GM18951 (cell line): Measurements from ENCODE around the gene LARGE1.

ENCODE experiments used
- POLR2A ChIP-seq: IDR thresholded peaks from 4 replicates; pipeline ENCODE4 v1.6.1; 2011; ENCODE audit warnings: mild to moderate bottlenecking; ENCODE audit not compliant: insufficient read length, insufficient read depth; ENCODE audit errors: extremely low read depth
- in situ Hi-C: fragments of 300-500 bp; cut with MboI; formaldehyde crosslinking; loops from one replicate; pipeline ENCODE4 v1.12.0; 2022; ENCODE audit warnings: low sequenced_read_pairs, mixed read lengths, inconsistent platforms; ENCODE audit not compliant: unreplicated experiment

LARGE1 gene

GRCh38 chr22:33519071-33519973 is 401.0 kb downstream of the LARGE1 start:
- no peak for TF ChIP-seq POLR2A
- in situ Hi-C loops = no loop called here

- TF ChIP-seq POLR2A = no peak
- in situ Hi-C loops = no loop called here
Measured at GRCh38 chr22:33518405-33518804, 401.9 kb downstream of the LARGE1 start.

DNA sequence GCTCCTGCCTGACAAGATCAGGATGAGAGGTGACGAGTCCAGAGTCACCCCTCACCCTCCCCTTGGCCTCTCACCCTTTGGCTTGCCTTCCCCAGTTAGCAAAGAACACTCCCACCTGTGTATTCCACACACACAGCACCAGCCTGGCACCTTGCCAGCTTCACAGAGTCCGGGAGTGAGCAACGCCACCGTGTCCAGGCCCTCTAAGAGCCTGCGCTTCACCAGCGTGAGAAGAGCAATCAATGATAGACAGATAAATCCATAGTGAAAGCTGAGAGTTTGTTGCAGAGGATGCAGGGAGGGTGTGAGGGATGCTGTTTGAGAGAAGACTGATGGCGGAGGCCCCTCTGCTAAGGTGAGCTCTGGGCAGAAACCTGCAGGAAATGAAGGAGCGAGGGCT is 404.5 kb downstream of the LARGE1 start:
- in situ Hi-C loops = no loop called here
- no peak for TF ChIP-seq POLR2A

DNA sequence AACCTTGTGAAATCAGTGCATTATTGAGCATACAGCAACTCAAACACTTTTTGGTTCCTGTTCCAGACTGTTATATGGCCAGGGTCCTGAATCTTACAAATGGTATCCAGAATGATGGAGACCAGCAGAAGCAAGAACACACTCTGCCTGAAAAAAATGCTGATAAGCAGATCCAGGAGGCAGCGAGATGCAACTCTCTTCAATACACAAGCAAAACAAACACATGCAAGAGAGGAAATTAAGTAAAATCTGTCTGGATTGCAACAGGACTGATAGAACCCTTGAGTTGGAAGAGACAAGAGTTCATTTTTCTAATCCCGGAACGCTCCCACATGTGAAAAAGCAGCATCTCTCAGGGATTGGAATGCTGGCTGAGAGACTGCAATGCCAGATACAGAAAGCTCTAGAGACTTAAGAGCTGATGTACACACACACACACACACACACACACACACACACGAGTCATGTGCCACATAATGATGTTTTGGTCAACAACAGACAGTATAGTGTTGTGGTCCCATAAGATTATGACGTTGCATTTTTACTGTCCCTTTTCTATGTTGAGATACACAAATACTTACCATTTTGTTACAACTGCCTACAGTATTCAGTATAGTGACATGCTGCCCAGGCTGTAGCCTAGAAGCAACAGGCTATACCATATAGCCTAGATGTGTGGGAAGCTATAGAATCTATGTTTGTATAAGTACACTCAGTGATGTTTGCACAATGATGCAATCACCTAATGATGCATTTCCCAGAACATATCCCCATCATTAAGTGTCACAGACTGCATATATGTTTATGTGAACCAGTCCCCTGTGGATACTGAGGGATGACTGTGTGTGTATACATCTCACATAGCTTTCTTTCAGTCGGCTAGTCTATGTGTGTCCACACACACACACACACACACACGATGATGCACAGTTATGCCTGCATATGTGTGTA is 406.6 kb downstream of the LARGE1 start:
- in situ Hi-C loops = no loop called here
- no peak for TF ChIP-seq POLR2A

- in situ Hi-C loops = no loop called here
- no peak for TF ChIP-seq POLR2A
Measured at GRCh38 chr22:33512908-33513307, 407.4 kb downstream of the LARGE1 start.

DNA sequence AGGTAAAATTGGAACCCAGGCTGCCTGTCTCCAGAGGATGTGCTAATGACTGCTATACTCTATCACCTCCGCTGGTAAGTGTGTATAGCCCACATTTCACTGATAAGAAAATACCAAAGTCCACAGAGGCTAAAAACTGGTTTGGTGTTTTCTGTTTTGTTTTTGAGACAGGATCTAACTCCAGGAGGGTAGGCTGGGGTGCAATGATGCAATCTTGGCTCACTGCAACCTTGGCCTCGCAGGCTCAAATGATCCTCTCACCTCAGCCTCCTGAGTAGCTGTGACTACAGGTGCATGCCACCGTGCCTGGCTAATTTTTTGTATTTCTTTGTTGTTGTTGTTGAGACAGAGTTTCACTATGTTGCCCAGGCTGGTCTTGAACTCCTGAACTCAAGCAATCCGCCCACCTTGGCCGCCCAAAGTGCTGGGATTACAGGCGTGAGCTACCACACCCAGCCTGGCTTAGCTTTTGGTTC is 409.8 kb downstream of the LARGE1 start:
- in situ Hi-C loops = no loop called here
- TF ChIP-seq POLR2A = no peak

GRCh38 chr22:33504941-33505625 is 415.2 kb downstream of the LARGE1 start:
- in situ Hi-C loops = no loop called here
- no peak for TF ChIP-seq POLR2A

DNA sequence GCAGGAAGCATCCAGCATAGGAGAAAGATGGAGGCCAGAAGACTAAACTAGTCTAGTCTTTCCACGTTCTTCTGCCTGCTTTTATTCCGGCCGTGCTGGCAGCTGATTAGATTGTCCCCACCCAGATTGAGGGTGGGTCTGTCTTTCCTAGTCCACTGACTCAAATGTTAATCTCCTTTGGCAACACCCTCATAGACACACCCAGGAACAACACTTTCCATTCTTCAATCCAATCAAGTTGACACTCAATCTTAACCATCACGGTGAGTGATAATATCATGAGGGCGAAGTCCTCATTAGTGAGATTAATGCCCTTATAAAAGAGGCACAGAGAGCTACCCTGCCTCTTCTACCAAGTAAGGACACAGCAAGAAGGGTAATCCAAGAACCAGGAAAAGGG is 424.2 kb downstream of the LARGE1 start:
- in situ Hi-C loops = no loop called here

GRCh38 chr22:33493476-33494205 is 426.6 kb downstream of the LARGE1 start:
- in situ Hi-C loops = no loop called here
- TF ChIP-seq POLR2A = no peak

More for the DNA sequence above, 424.2 kb downstream of the LARGE1 start:
- no peak for TF ChIP-seq POLR2A

DNA sequence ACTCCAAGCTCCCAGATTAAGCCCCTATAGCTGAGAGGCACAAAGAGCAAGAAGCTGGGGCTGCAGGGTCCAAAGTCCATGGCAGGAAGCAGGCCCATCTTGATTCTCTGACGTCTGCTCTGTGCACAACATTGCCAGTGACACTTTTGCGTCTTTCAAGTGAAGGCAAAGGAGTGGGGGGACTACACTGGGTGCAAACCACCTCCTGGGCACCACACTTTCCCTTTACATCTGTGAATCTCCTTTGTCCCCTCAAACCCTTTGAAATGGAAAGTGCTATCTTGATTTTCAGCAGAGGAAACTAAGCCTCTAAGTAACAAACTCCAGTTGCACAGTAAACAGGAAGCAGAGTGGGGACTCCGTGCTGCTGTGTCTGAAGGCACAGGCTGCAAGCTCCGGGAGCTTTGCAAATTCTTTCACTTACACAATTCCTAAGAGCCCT is 428.0 kb downstream of the LARGE1 start:
- TF ChIP-seq POLR2A = no peak
- in situ Hi-C loops = no loop called here

DNA sequence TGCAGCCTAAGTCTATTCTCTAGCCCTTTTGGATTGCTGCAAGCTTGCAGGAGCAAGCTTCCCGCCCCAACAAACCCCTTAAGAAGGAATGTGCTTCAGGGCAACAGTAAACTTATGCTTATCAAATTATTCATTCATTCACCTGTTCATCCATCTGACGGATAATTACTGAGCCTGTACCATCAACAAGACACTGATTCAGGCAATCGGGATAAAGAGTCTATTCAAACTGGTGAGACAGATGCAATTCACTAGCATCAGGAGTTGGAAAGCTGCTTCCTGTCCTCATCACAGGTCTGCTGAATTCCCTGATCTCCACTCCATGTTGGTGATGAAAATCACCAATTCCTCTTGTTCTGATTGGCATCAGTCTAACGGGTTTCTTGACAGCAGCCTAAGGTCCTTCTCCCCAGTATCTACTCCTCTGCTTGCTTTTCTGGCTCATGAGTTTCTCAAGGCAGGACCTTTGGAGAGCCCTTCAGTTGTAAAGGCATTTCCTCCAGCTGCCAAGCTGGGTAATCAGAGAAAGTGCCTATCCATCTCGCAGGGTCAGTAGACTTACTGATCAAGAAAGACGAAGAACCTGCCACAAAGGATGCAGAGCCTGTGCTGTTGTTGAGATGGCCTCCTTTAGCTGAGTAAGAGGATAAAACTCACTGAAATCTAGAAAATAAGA is 433.1 kb downstream of the LARGE1 start:
- in situ Hi-C loops = no loop called here
- no peak for TF ChIP-seq POLR2A

DNA sequence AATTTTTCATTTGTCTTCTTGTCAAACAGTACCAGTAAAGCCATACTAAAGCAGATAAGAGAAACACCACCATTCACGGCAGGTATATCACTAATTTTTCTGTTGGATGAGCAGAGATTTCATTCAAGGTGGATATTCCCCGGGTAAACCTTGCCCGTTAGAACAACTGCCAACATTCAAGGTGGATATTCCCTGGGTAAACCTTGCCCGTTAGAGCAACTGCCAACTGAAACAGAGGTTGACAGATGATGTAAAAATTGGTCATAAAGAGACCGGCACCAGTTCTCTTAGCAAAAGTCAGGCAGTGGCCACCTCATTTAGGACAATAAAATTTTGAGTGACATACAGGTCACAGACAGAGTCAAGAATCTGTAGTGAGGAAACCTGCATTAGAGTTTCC is 438.7 kb downstream of the LARGE1 start:
- no peak for TF ChIP-seq POLR2A
- in situ Hi-C loops = no loop called here
